HepG2 (cell line): ENCODE results near the gene DELE1. TPM values are rescaled to one million over a fixed set of nuclear protein-coding genes. Genes with fewer than 3 reads are reported as not detected.

Experiments
- HNRNPL ChIP-seq: fragments of 200-400 bp; formaldehyde crosslinking; IDR thresholded peaks from 2 replicates; pipeline ENCODE4 v1.6.1; 2017; ENCODE audit warnings: mild to moderate bottlenecking, low read depth, low read length
- IRX3 ChIP-seq: sonication (generic); formaldehyde crosslinking; IDR thresholded peaks from 2 replicates; pipeline ENCODE4 v1.8.1; 2023; ENCODE audit warnings: mild to moderate bottlenecking, low read depth, missing genetic modification reagents, borderline replicate concordance
- MYC ChIP-seq: sonication (generic); formaldehyde crosslinking; IDR thresholded peaks from 2 replicates; pipeline ENCODE4 v1.9.0; 2021; ENCODE audit warnings: missing genetic modification reagents, borderline replicate concordance
- NPAS2 ChIP-seq: sonication (generic); formaldehyde crosslinking; IDR thresholded peaks from 2 replicates; pipeline ENCODE4 v1.8.0; 2022; ENCODE audit warnings: mild to moderate bottlenecking, missing genetic modification reagents, borderline replicate concordance
- SALL2 ChIP-seq: sonication (generic); formaldehyde crosslinking; IDR thresholded peaks from 2 replicates; pipeline ENCODE4 v1.8.1; 2023; ENCODE audit warnings: mild to moderate bottlenecking, missing genetic modification reagents, inconsistent platforms
- XBP1 ChIP-seq: sonication (generic); formaldehyde crosslinking; IDR thresholded peaks from 2 replicates; pipeline ENCODE4 v1.5.0; 2020; ENCODE audit warnings: missing genetic modification reagents
- ZBTB7B ChIP-seq: sonication (generic); formaldehyde crosslinking; IDR thresholded peaks from 2 replicates; pipeline ENCODE4 v1.4.0; 2020; ENCODE audit warnings: missing genetic modification reagents
- ZNF772 ChIP-seq: sonication (generic); formaldehyde crosslinking; IDR thresholded peaks from 2 replicates; pipeline ENCODE4 v1.5.0; 2020; ENCODE audit warnings: mild to moderate bottlenecking, missing genetic modification reagents
- ZSCAN20 ChIP-seq: sonication (generic); formaldehyde crosslinking; IDR thresholded peaks from 2 replicates; pipeline ENCODE4 v1.4.0; 2020; ENCODE audit warnings: missing genetic modification reagents, mild to moderate bottlenecking, borderline replicate concordance
- polyA plus RNA-seq, 8 experiments: library from polyadenylated mRNA; depleted of rRNA in 3 of 8; stranded (reverse) in 7 of 8; unstranded in 1 of 8; fragments of >200 nt; fragmentation: Illumina TruSeq in 4 of 8; extraction: Trizol in 4 of 8; gene quantifications; 2 replicates each; pipeline versions ENCODE4 v1.2.1 to v1.2.3, GENCODE V29; 2011 to 2016; ENCODE audit warnings: low read depth in 4 of 8, missing spikeins in 1 of 8, mixed read lengths in 1 of 8; ENCODE audit not compliant: insufficient read depth in 1 of 8
- total RNA-seq, 5 experiments: library from RNA; depleted of rRNA; stranded (reverse); fragments of >200 nt; fragmentation: Illumina TruSeq; extraction: Trizol; gene quantifications; 2 replicates each; pipeline ENCODE4 v1.2.3, GENCODE V29; 2016; ENCODE audit warnings: low read depth in 1 of 5
- TF ChIP-seq, protein P1 (sequence below): IDR thresholded peaks from 2 replicates; pipeline ENCODE4 v1.6.1; 2018; ENCODE audit warnings: missing genetic modification reagents
- TF ChIP-seq, protein P2 (sequence below): sonication (generic); formaldehyde crosslinking; IDR thresholded peaks from one replicate; pipeline ENCODE4 v1.5.1; 2020; ENCODE audit warnings: mild to moderate bottlenecking, missing genetic modification reagents; ENCODE audit errors: not compliant biosample characterization
- TF ChIP-seq, protein P3 (sequence below): sonication (generic); formaldehyde crosslinking; IDR thresholded peaks from 2 replicates; pipeline ENCODE4 v1.8.0; 2022; ENCODE audit warnings: missing genetic modification reagents, mild to moderate bottlenecking, inconsistent platforms, borderline replicate concordance
- TF ChIP-seq, protein P4 (sequence below): IDR thresholded peaks from 2 replicates; pipeline ENCODE4 v1.6.1; 2016; ENCODE audit warnings: missing genetic modification reagents, missing compliant biosample characterization
- TF ChIP-seq, protein P5 (sequence below): sonication (generic); formaldehyde crosslinking; IDR thresholded peaks from 2 replicates; pipeline ENCODE4 v1.5.1; 2020; ENCODE audit warnings: mild to moderate bottlenecking, moderate library complexity, missing genetic modification reagents

Gene DELE1
- total and polyA plus RNA-seq, 2 of the 13 experiments (the other 11 are each of a cell fraction or from before 2014, with no cell fraction given): 57.5 to 90.3 TPM

GRCh38 chr5:141968914-141969608 is 45.4 kb downstream of the DELE1 start, which contains the start of gene RNF14 (continued):
- TF ChIP-seq, protein P1, sequence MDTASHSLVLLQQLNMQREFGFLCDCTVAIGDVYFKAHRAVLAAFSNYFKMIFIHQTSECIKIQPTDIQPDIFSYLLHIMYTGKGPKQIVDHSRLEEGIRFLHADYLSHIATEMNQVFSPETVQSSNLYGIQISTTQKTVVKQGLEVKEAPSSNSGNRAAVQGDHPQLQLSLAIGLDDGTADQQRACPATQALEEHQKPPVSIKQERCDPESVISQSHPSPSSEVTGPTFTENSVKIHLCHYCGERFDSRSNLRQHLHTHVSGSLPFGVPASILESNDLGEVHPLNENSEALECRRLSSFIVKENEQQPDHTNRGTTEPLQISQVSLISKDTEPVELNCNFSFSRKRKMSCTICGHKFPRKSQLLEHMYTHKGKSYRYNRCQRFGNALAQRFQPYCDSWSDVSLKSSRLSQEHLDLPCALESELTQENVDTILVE (CRISPR knock-in tag): 0 out of 2 replicates have a peak, but pooled peaks have one; percentile 69
- TF ChIP-seq, protein P2, sequence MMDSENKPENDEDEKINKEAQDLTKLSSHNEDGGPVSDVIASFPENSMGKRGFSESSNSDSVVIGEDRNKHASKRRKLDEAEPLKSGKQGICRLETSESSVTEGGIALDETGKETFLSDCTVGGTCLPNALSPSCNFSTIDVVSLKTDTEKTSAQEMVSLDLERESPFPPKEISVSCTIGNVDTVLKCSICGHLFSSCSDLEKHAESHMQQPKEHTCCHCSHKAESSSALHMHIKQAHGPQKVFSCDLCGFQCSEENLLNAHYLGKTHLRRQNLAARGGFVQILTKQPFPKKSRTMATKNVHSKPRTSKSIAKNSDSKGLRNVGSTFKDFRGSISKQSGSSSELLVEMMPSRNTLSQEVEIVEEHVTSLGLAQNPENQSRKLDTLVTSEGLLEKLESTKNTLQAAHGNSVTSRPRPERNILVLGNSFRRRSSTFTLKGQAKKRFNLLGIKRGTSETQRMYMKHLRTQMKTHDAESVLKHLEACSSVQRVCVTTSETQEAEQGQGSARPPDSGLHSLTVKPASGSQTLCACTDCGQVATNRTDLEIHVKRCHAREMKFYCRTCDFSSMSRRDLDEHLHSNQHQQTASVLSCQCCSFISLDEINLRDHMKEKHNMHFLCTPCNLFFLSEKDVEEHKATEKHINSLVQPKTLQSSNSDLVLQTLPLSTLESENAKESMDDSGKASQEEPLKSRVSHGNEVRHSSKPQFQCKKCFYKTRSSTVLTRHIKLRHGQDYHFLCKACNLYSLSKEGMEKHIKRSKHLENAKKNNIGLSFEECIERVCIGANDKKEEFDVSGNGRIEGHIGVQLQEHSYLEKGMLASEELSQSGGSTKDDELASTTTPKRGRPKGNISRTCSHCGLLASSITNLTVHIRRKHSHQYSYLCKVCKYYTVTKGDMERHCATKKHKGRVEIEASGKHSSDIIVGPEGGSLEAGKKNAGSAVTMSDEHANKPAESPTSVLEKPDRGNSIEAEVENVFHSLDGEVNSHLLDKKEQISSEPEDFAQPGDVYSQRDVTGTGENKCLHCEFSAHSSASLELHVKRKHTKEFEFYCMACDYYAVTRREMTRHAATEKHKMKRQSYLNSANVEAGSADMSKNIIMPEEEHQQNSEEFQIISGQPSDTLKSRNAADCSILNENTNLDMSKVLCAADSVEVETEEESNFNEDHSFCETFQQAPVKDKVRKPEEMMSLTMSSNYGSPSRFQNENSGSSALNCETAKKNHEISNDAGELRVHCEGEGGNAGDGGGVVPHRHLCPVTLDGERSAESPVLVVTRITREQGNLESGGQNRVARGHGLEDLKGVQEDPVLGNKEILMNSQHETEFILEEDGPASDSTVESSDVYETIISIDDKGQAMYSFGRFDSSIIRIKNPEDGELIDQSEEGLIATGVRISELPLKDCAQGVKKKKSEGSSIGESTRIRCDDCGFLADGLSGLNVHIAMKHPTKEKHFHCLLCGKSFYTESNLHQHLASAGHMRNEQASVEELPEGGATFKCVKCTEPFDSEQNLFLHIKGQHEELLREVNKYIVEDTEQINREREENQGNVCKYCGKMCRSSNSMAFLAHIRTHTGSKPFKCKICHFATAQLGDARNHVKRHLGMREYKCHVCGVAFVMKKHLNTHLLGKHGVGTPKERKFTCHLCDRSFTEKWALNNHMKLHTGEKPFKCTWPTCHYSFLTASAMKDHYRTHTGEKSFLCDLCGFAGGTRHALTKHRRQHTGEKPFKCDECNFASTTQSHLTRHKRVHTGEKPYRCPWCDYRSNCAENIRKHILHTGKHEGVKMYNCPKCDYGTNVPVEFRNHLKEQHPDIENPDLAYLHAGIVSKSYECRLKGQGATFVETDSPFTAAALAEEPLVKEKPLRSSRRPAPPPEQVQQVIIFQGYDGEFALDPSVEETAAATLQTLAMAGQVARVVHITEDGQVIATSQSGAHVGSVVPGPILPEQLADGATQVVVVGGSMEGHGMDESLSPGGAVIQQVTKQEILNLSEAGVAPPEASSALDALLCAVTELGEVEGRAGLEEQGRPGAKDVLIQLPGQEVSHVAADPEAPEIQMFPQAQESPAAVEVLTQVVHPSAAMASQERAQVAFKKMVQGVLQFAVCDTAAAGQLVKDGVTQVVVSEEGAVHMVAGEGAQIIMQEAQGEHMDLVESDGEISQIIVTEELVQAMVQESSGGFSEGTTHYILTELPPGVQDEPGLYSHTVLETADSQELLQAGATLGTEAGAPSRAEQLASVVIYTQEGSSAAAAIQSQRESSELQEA: peak; percentile 82
- peak; percentile 94 for TF ChIP-seq SALL2
- TF ChIP-seq, protein P3, sequence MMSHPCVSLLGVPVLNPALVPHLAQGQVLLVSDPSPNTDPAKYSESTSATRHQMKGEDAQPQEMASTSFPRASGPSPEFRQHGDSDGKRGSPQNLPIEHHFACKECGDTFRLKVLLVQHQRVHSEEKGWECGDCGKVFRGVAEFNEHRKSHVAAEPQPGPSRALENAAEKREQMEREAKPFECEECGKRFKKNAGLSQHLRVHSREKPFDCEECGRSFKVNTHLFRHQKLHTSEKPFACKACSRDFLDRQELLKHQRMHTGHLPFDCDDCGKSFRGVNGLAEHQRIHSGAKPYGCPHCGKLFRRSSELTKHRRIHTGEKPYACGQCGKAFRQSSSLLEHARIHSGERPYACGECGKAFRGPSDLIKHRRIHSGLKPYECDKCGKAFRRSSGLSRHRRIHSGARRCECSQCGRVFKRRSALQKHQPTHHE: peak; percentile 93
- TF ChIP-seq ZNF772 (CRISPR knock-in tag): 0 out of 2 replicates have a peak, but pooled peaks have one; percentile 90
- peak; percentile 99 for TF ChIP-seq ZBTB7B (CRISPR knock-in tag)
- no peak for TF ChIP-seq NPAS2 (CRISPR knock-in tag)
- TF ChIP-seq, protein P4, sequence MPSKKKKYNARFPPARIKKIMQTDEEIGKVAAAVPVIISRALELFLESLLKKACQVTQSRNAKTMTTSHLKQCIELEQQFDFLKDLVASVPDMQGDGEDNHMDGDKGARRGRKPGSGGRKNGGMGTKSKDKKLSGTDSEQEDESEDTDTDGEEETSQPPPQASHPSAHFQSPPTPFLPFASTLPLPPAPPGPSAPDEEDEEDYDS: peak; percentile 46; the same call in 1 of the 2 replicates
- peak; percentile 26; the same call in 1 of the 2 replicates for TF ChIP-seq IRX3 (CRISPR knock-in tag)
- TF ChIP-seq, protein P5, sequence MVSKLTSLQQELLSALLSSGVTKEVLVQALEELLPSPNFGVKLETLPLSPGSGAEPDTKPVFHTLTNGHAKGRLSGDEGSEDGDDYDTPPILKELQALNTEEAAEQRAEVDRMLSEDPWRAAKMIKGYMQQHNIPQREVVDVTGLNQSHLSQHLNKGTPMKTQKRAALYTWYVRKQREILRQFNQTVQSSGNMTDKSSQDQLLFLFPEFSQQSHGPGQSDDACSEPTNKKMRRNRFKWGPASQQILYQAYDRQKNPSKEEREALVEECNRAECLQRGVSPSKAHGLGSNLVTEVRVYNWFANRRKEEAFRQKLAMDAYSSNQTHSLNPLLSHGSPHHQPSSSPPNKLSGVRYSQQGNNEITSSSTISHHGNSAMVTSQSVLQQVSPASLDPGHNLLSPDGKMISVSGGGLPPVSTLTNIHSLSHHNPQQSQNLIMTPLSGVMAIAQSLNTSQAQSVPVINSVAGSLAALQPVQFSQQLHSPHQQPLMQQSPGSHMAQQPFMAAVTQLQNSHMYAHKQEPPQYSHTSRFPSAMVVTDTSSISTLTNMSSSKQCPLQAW (CRISPR knock-in tag): peak; percentile 86
- peak; percentile 84 for TF ChIP-seq MYC (CRISPR knock-in tag)
- 0 out of 2 replicates have a peak, but pooled peaks have one; percentile 42 for TF ChIP-seq HNRNPL
- peak; percentile 55 for TF ChIP-seq ZSCAN20
- peak; percentile 35; the same call in 1 of the 2 replicates for TF ChIP-seq XBP1 (CRISPR knock-in tag)
